Activated CD4-positive, alpha-beta T cell treated with anti-CD3 and anti-CD28 coated beads for 1 hour (primary cell): Measurements from ENCODE around the gene BTRC.

Source experiments
- DNase-seq: peaks from one replicate; pipeline ENCODE4 v3.0.0-alpha.2; 2020

BTRC gene

DNA sequence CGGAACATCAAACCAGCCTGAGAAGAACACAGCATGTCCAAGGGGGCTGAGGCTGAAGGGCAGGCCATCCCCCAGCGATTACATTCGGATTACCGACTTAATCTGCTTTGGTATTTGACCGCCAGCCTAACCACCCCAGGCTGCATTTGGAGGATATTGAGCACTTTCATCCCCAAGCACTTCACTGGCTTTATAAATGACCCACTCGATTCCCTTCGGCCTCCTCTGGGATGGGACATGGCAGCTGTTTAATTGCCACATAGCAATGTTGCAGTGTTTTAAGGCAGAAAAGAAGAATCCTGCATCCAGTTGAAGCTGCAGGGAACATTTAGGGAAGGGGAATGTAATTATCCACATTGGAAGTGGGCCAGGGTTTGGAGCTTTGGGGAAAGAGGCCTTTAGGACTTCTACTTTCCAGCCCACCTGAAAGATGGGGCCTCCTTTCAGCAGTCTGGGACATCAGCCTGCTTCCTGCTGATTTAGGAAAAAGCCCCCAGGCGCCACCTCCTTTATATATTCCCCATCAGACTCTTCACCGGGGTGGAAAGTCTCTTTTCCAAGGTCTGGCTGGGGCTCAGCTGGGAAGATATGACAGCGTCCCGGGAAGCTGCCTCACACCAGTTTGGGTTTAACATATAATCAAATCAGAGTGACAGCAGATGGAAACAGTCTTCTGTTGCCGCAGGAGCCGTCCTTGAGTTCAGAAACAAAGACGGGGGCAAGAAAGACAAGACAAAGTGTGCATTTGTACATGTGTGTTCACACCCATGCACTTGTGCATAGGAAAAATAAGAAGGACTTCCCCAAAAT is 243.3 kb downstream of the BTRC start:
- no peak for DNase-seq

- no peak for DNase-seq
Measured at GRCh38 chr10:101601541-101601940, 247.6 kb downstream of the BTRC start.

DNA sequence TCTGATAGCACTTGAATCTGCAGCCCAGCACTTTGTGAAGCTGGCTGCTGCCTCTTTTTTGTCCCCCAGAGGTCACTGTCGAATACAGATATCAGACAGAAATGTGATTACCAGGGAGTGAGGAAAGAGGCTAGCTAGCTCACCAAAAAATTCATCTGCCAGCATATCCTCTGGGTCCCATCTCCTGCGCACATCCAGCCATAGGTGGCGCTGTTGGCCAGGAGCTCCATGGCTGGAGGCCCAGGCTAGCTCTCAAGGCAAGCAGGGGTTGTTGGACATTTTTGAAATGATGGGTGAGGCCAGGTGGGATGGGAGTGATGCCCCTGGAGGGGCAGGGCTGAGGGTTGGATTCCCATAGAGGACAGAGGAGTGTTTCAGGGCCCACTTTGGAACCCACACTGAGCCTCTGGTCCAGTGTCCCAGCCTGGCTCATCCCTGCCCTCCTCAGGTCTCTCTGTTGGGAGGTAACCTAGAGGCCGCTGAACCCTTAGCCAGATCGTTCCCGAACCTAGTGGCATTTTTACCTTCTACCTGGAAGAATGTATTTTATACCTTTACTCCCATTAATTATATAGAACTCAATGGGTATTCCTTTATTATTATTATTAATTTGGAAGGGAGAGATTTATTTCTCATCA is 248.9 kb downstream of the BTRC start:
- DNase-seq = peak; percentile 31
